ENCODE results near the gene RNFT2.

- TF ChIP-seq CTCF (IDR thresholded peaks at IDR 0.05) (no peak), POLR2A (IDR thresholded peaks at IDR 0.05) (no peak), POLR2AphosphoS5 (IDR thresholded peaks at IDR 0.05; ENCODE audit: insufficient read depth in 1 of 2, low read depth in 1 of 2) (no peak)
Measured at GRCh38 chr12:116887897-116888296, 149.8 kb downstream of the RNFT2 start.
